Calu3 (cell line): ENCODE results near the gene CDKN2AIPNL. TPM values are rescaled to one million over a fixed set of nuclear protein-coding genes. Genes with fewer than 3 reads are reported as not detected.
A peak's percentile ranks its signal among the peaks of the same experiment; 100 is the strongest.
"Not testable (repeated sequence)": the region's sequence is repeated elsewhere in the genome, so short reads cannot be mapped to it uniquely, and the experiment has no call there.

Experiments used
- BruUV-seq: library from RNA; stranded (reverse); fragments of 400-500 nt; replicated peaks from 2 replicates; lab custom pipeline; 2021; lab: Mats Ljungman, UMichigan
- CTCF ChIA-PET: fragments of 300-600 bp; sonication (Branson Sonifier 250); formaldehyde crosslinking; loops from one replicate; lab custom pipeline; 2022; ENCODE audit warnings: antibody characterized with exemption; lab: Charles Lee
- DNase-seq: peaks from one replicate; pipeline ENCODE4 v3.0.0; 2022
- H3K27ac Mint-ChIP-seq: one replicate; pipeline ENCODE4 v1.8.0; 2022; ENCODE audit warnings: mixed read lengths; ENCODE audit not compliant: unreplicated experiment
- H3K27me3 Mint-ChIP-seq: one replicate; pipeline ENCODE4 v1.8.0; 2022; ENCODE audit warnings: mixed read lengths; ENCODE audit not compliant: unreplicated experiment
- H3K36me3 Mint-ChIP-seq: one replicate; pipeline ENCODE4 v1.8.0; 2022; ENCODE audit warnings: mild to moderate bottlenecking, moderate library complexity, mixed read lengths; ENCODE audit not compliant: insufficient read depth, unreplicated experiment
- H3K4me1 Mint-ChIP-seq: one replicate; pipeline ENCODE4 v1.8.0; 2022; ENCODE audit warnings: mild to moderate bottlenecking, low read depth, mixed read lengths; ENCODE audit not compliant: unreplicated experiment
- H3K4me3 Mint-ChIP-seq: one replicate; pipeline ENCODE4 v1.8.0; 2022; ENCODE audit warnings: mild to moderate bottlenecking, low read depth, moderate library complexity, mixed read lengths; ENCODE audit not compliant: unreplicated experiment
- H3K9me3 Mint-ChIP-seq: one replicate; pipeline ENCODE4 v1.8.0; 2022; ENCODE audit warnings: low read depth, mixed read lengths; ENCODE audit not compliant: unreplicated experiment
- CTCF ChIP-seq: fragments of 200-600 bp; IDR thresholded peaks from one replicate; pipeline ENCODE4 v1.8.0; 2022; ENCODE audit warnings: antibody characterized with exemption; ENCODE audit not compliant: unreplicated experiment
- intact Hi-C: fragments of 100-400 bp; cut with micrococcal nuclease; formaldehyde crosslinking; loops from one replicate; pipeline ENCODE4 v1.10.0; 2022; ENCODE audit not compliant: unreplicated experiment
- total RNA-seq: library from RNA; stranded (reverse); gene quantifications from 2 replicates; pipeline ENCODE4 v1.2.3, GENCODE V29; 2022

CDKN2AIPNL gene
- total RNA-seq, 1 experiment from 2014 or later: 51.6 TPM

GRCh38 chr5:134392301-134392700 is 19.4 kb downstream of the CDKN2AIPNL start:
- Mint-ChIP-seq H3K4me3 (no peak overlapping the region), H3K36me3 (peaks cover 67% of the 10 kb centered on the region), H3K27me3 (no peaks in the 10 kb centered on the region), H3K9me3 (no peaks in the 10 kb centered on the region), H3K27ac (no peak overlapping the region), H3K4me1 (no peaks in the 10 kb centered on the region)
- DNase-seq: no peak
- CTCF ChIA-PET: interaction anchor here (0.7 to 1.9 kb wide), 3 partner anchors 10 to 182 kb away, joined by 3 to 5 read pairs (median 3); partner anchors contain the start of gene CDKN2AIPNL
- BruUV-seq: no TSS peak
- TF ChIP-seq CTCF: no peak
- intact Hi-C loops: no loop called here

DNA sequence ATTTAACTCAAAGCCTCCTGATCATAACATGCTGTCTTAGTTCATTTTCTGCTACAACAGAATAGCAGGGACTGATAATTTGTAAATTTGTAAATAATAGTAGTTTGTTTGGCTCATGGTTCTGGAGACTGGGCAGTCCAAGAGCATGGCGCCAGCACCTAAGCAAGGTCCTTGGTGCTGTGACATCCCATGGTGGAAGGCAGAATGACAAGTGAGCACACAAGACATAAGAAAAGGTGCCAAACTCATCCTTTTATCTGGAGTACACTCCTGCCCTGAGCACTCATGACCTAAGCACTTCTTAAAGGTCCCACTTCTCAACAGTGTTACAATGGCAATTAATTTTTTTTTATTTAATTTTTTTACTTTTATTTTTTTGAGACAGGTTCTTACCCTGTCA is 24.2 kb downstream of the CDKN2AIPNL start:
- intact Hi-C loops: no loop called here
- no peak overlapping the region for H3K4me3 Mint-ChIP-seq
- TF ChIP-seq CTCF: no peak
- H3K27ac Mint-ChIP-seq: no peak overlapping the region
- no TSS peak for BruUV-seq
- no peaks in the 10 kb centered on the region for H3K9me3 Mint-ChIP-seq
- CTCF ChIA-PET: no interaction called here
- H3K4me1 Mint-ChIP-seq: no peaks in the 10 kb centered on the region
- no peak for DNase-seq
- no peaks in the 10 kb centered on the region for H3K27me3 Mint-ChIP-seq
- H3K36me3 Mint-ChIP-seq: peaks cover 85% of the 10 kb centered on the region

DNA sequence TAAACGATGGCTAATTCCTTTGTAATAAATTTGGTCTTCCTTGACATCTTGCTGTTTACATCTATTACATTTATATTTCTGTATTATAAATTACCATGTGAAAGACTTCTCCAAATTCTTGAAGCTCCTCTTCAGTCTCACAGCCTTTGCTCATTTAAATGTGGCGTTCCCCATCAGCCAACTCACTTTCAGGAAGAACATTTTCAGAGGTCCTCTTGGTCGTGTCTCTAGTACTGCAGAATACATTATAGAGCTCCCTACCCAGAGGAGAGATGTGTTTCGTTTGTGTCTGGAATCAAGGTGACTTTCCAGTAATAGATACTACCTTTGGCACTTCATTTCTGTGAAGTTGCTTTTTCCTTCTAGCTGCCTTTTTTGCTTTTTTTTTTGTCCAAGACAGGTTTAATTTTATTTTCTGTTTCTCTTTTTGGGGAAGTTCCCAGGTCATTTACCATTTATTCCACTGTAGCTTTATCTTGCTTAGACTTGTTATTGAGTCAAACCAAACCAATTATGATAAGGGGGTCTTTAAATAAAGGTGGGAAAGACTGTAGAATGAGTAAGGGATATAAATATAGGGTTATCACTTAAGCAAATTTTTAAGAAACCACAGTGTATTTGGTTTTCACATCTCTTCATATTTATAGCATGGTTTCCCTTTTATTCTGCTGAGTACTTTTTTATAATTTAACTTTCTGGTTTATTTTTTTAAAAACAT is 27.5 kb downstream of the CDKN2AIPNL start:
- DNase-seq: no peak
- TSS peak; percentile 2 for BruUV-seq
- no peak for TF ChIP-seq CTCF
- CTCF ChIA-PET: no interaction called here
- Mint-ChIP-seq H3K36me3 (peaks cover 83% of the 10 kb centered on the region), H3K27me3 (no peaks in the 10 kb centered on the region), H3K4me3 (no peak overlapping the region), H3K4me1 (no peaks in the 10 kb centered on the region), H3K27ac (no peak overlapping the region), H3K9me3 (no peaks in the 10 kb centered on the region)
- intact Hi-C loops: no loop called here

GRCh38 chr5:134382204-134382603 is 29.5 kb downstream of the CDKN2AIPNL start:
- H3K27me3 Mint-ChIP-seq, intact Hi-C loops, H3K4me1 Mint-ChIP-seq, BruUV-seq, H3K9me3 Mint-ChIP-seq, DNase-seq, H3K27ac Mint-ChIP-seq, H3K4me3 Mint-ChIP-seq: not testable (repeated sequence)
- H3K36me3 Mint-ChIP-seq: peaks cover 83% of the 10 kb centered on the region
- CTCF ChIA-PET: interaction anchor here (0.6 kb wide), 1 partner anchor 296 kb away, joined by 3 read pairs; no protein-coding TSS in a partner anchor

- Mint-ChIP-seq H3K36me3 (peaks cover 85% of the 10 kb centered on the region), H3K27me3 (no peaks in the 10 kb centered on the region), H3K4me1 (no peaks in the 10 kb centered on the region), H3K9me3 (no peaks in the 10 kb centered on the region), H3K4me3 (no peak overlapping the region), H3K27ac (no peak overlapping the region)
- CTCF ChIA-PET: interaction anchor here (0.6 kb wide), 1 partner anchor 198 kb away, joined by 4 read pairs; no protein-coding TSS in a partner anchor
- intact Hi-C loops: no loop called here
- no peak for DNase-seq
- no TSS peak for BruUV-seq
- no peak for TF ChIP-seq CTCF
These were observed 31.3 kb downstream of the CDKN2AIPNL start for GRCh38 chr5:134380346-134380745.
